ENCODE data around the gene EIF2B4.

- no peak for TF ChIP-seq CTCF (IDR thresholded peaks at IDR 0.05)
- TF ChIP-seq POLR2A (IDR thresholded peaks at IDR 0.05) = no peak
These were observed 19.9 kb downstream of the EIF2B4 start for GRCh38 chr2:27350106-27350693.

Data from gastroesophageal sphincter (tissue), 3 donors.